NCI-H1048 (cell line): ENCODE measurements around the gene NTNG2.

Source experiments
- DNase-seq: peaks from one replicate; lab custom pipeline; 2025; lab: John Stamatoyannopoulos, UW

Gene NTNG2

DNA sequence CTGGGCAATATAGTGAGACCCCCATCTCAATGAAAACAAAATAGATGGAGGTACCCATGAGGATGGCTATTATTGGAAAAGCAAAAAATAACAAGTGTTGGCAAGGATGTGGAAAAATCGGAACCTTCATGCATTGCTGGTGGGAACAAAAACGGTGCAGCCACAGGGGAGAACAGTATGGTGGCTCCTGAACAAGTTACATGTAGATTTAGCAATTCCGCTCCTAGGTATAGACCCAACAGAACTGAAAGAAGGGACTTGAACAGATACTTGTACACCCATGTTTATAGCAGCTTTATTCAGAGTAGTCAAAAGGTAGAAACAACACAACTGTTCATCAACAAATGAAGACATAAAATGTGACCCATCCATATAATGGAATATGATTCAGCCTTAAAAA, 43.0 kb downstream of the NTNG2 start:
- no peak for DNase-seq

DNA sequence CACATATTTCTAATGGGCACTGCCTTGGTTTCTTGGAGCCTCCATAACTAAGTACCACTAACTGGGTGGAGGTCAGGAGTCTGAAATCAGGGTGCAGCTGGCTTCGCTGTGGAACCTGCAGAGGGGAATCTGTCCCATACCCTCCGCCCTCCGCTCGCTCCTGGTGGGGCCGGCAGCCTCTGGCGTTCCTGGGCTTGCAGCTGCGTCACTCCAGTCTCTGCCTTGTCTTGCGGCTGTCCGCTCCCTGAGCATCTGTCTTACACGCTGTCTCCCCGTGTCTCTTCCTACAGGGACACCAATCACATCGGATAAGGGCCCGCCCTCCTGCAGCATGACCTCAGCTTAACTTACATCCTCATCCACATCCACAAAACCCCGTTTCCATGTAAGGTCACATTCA, 45.4 kb downstream of the NTNG2 start:
- no peak for DNase-seq

DNA sequence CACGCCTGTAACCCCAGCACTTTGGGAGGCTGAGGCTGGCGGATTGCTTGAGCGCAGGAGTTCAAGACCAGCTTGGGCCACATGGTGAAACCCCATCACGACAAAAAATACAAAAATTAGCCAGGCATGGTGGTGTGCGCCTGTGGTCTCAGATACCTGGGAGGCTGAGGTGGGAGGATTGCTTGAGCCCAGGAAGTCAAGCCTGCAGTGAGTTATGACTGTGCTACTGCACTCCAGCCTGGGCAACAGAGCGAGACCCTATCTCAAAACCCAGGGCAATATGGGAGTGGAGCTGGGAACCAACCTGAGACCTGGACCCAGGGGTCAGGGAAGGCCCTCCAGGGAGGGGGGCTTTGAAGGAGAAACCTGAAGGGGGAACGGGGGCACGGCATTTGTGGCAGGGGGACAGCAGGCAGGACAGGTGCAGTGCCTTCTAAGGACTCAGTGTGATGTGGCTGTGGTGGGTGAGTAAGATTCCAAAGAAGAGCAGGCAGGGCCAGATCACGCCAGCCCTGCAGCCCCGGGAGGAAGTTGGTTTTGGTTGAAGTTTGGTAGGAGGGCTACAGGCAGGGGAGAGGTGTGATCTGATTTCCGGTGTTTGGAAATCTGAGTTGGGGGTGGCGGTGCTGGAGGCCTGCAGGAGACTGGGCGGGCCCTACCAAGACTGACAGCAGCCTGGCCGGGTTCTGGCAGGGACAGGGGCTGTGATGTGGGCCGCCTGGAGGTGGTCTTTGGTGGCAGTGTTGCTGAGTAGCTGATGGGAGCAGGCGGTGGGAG, 46.2 kb downstream of the NTNG2 start:
- no peak for DNase-seq

DNA sequence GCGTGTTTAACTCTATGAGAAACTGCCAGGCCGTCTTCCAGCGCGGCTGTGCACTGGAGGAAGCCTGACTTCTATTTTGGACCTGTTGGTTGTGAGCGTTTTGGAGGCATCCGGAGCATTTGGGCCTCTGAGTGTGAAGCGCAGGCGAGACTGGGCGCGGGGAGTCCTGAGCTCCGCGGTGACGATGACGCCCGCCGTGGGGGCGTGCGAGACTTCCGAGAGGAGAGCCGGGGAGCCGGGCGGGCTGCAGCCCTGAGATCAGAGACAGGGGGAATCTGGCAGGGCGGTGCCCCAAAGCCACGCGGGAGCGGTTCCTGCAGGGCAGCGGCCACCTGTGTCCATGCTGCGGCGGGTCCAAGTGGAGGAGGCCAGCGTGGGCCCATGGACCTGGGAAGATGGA, 47.4 kb downstream of the NTNG2 start:
- DNase-seq: no peak

DNA sequence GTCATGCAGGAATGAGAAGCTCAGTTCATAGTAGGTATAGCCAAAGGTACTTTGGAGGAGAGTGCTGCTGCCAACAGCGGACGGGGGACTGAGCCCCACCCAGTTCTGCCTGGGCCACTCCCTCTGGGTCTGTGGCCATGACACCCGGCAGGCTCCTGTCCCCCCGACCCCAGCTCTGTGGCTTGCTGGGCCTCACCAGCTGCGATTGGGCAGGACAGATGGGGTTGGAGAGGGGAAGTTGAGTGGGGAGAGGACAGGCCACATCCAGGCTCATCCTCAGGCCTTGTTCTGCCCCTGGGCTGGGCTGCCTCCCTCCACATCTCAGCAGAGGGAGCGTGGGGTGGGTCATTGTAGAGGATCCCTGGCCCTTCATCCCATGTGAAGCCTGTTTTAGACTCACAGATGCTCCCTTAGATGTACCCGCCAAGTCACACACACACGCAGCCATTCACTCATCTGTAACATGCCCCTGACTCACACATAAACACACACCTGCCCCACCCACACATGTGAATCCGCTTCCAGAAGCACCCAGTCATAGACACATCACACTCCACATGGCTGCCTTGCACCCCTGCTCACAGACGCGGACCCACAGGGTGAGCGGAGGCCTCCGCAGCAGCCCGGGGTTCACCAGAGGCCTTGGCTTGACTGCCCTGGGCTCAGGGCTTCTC, 48.8 kb downstream of the NTNG2 start:
- no peak for DNase-seq

DNA sequence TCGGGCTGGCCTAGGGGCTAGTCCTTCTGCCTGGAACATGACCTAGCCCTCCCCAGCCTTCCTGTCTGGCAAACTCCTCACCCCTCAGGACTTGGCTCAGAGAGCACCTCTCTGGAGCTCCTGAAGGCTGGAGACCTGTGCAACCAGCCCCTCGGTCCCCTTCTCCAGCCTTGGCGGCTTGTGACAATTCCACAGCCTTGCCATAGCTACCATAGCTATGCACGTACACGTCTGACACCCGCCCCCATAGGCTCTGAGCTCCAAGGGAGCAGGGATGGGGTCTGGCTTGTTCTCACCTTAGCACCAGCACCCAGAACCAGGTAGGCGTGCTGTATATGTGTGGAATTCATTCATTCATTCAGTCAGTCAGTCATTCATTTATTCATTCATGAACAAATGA, 49.7 kb downstream of the NTNG2 start:
- no peak for DNase-seq

DNA sequence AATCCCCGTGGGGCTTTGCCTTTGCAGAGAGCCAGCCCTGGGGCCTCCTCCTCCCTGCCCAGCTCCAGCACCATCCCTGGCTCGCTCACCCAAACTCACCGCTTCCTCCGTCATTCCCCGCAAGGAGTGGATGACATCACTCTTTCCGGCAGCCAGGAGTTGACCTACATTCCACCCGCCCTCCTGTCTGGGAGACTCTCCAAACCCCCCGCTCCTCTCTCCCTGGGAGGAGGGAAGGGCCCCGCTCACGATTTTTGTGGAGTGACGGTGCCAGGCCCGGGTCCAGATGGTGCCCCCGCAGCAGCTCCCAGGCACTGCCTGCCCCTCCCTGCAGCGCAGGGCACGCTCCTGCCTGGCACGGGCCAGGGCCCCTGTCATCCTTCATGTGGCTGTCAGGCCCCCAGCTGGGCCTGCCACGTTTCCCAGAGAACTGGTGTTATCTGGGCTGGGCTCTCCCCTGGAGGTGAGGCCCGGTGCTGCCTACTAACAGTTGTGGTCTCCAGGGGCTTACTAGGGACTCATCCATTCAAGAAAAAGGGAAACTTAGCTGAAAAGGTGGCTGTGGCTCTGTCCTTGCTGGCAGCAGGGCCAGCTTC, 52.3 kb downstream of the NTNG2 start:
- DNase-seq: no peak

DNA sequence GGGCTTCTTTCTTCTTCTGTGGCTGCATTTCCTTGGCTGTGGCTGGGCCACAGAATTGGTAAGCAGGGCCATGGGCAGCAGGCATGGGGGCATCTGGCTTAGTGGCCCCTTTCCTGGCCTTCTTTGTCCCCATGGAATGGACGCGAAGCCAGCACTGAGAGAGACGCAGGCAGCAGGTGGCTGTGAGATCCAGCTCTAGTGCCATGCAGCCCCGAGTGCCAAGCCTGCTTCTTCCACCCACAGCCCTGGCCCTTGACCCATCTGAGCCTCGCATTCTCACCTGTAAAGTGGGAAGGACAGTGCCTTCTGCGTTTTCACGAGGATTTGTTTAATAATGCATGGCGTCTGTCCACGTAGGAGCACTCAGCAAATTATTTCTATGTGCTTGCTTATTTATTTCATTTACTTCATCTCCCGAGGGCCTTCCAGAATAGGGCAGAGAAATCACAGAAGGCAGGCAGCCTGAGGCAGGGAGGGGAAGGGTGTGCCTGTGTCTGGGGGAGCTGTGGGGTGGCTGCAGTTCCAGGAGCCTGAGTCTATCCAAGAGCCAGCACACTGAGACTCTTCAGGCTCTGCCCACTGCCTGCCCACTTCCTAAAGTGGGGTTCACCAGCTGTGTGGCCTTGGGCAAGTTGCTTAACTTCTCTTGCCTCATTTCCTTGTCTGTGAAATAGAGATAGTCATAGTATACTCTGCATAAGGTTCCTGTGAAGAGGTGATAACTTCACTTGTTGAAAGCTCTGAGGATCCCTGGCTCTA, 55.2 kb downstream of the NTNG2 start:
- no peak for DNase-seq

DNA sequence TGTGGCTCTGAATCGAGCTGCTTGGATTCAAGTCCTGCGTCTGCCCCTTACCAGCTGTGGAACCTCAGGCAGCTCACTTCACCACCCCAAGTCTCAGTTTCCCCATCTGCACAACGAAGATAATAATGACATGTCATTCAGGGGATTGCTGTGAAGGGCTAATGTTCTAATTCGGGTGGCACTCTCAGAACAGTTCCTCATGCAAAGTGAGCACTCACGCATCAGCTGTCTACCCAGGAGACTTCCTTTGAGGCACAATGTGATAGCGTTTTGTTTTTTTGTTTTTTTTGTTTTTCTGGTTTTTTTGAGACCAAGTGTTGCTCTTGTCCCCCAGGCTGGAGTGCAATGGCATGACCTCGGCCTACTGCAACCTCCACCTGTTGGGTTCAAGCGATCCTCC, 56.4 kb downstream of the NTNG2 start:
- no peak for DNase-seq

DNA sequence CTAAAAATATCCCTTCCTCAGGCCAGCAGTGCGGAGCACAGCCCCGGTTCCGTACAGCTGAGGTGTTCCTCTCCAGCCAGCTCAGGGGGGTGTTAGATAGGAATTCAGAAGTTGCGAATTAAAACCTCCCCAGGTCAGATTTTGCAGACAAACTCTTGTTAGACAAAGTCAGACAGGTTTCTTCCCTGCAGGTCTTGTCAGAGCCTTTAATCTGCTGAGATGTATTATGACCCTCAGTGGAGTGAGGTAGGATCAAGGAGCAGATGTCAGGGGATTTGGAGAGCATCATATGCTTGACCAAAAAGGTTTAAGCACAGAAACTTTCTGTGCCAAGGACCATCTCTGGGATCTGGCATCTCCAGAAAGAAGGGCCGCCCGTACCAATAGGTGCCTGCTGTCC, 60.1 kb downstream of the NTNG2 start:
- DNase-seq: no peak

DNA sequence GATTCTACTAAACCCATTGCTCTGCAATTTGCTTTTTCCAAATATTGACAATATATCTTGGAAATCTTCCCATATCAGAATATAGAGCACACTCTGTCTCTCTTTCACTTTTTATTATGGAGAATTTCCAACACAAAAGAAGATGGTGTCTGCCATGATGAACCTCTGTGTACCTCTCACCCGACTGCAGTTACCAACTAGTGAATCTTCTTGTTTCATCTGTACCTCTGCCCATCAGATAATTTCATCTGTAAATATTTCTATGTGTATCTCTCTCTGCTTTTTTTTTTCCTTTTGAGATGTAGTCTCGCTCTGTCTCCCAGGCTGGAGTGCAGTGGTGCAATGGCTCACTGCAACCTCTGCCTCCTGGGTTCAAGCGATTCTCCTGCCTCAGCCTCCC, 62.8 kb downstream of the NTNG2 start:
- no peak for DNase-seq

DNA sequence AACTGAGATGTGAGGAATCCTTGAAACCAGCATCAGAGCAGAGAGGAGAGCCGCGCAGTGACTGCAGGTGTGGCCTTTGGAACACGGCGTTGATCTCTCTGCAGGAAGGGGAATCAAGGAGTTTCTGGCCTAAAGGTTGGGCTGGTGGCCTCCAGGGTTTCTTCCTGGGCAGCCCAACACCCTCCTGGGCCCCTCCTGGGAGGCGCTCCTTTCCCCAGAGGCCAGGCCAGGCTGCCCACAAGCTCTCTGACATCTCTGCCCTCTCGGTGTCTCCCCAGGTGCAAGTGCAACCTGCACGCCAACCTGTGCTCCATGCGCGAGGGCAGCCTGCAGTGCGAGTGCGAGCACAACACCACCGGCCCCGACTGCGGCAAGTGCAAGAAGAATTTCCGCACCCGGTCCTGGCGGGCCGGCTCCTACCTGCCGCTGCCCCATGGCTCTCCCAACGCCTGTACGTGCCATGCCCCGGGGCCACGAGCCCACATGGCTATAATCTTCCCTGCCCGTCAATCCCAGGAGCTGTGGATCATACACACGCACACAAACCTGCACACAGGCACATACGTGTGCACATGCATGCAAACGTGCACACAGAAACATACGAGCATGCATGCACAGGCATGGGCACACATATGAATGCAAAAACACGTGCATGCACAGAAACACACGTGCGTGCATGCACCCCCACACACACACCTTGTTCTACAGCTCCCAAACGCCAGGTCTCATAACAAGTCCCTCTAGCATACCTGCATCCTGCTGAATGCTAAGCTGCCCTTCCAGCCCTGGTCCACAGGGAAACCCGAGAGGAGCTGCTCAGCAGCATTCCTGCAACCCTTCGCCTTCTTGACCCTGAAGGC, 64.9 kb downstream of the NTNG2 start:
- DNase-seq: no peak

DNA sequence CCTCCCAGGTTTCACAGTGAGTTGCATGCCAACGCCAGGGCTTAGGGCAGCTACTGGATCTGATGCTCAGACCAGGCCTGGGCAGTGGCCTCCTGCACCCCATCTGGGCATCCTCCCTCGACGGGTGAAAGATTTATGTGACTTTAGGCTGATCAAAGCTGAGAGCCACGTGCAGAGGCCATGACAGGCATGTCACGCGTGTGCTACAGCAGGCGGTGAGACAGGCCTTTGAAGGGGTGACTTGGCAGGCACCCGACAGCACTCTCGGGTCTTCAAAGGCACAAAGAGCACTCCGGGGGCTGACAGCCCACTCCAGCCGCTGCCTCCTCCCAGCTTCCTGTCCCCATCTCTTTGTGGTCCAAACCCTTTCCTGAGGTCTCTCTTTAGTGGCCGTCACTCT, 66.2 kb downstream of the NTNG2 start:
- DNase-seq: no peak

DNA sequence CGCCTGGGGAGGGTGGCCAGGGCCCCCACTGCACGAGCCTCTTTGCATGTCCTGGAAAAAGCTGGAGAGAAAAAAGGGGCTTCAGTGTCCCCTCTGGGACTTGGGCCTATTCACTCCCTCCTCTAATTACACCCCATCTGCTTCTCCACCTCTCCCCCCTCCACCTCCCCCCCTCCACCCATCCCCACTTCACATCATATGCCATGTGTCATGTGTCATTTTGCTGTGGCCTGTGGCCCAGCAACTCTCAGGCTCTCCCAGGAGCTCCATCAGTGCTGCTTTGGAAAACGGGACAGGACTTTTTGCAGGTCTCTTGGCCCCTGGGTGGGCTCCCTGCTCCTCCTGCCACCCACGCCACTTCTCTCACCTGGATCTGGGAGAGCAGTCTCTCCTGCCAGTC, 68.7 kb downstream of the NTNG2 start:
- no peak for DNase-seq

DNA sequence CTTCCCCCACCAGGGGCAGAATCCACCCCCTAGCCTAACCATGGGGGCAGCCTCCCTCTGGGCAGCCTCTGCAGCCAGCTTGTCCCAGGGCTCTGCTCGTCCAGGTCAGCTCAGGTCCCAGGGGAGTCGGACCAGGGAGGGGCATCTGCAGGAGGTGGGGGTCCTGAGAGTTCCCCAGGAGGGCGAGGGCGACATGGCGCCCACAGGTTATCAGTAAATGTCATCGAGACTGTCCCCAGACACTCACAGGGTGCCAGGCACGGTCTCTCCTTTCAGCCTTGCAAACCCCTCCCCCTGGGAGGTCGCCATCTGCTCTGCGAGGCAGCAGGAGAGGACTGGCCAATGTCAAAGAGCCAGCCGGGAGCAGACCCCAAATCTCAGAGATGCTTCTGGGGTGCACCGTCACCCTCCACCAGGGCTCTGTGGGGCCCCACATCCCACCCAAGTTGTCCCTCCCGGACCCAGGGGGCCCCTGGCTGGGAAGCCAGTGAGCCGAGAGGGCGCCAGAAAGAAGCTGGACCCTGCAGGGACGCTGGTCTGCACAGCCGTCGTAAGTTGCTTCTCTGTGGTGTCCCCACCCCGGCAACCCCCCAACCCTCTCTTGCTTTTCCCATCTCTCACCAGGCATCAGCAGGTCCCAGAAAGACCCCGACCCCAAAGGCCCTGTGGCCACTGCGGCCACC, 69.3 kb downstream of the NTNG2 start:
- no peak for DNase-seq

DNA sequence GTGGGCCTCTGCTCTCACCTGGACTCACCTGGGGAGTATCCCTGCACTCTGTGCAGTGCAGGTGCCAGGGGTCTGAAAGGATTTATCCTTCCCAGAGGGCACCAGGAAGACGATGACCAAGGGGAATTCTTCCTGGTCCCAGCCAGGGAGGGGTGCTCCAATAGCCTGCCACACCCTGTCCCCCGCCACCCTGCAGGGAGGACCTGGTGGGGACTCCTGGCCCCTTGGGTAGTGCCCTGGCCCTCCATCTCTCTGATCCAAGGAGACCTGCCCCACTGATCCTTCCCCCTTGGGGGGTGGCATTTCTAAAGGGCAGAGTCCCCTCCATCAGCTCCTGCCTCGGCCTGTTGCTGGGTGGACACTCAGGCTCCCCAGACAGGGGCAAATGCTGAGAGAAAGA, 70.7 kb downstream of the NTNG2 start:
- DNase-seq: no peak

DNA sequence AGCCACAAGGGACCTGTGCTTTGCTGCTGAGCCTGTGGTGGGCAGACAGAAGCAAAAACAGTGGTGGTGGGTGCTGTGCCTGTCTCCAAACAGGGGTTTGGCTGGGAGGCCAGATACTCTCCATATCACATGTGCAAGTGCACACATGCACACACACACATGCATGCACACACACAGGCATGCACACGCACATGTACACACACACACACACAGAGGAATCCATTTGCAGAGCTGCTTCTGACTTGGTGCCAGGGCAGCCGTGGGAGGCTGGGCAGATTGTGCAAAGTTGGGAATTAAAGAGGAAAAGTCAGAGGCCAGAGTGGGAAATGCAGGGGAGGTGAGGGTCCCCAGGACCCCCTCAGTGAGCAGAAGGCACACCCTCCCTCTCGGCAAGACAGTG, 71.3 kb downstream of the NTNG2 start:
- DNase-seq: no peak

DNA sequence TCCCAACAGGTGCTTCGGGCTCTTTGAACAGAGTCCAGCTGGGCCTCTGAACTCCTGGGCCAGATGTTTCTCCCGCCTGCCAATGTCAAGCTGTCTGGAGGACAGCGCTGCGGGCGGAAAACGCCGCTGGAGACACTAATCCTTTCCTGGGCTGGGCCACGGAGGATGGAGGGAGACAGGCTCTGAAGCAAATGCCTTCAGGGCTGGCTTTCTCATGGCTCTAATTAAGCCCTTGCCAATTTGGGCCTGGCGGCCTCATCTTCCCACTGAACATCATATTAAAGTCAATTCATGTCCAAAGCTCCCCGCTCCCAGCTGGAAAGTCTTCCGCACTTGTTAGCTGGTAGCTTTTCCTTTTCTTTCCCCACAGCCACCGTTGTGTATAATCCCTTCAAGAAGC, 72.7 kb downstream of the NTNG2 start:
- DNase-seq: no peak

DNA sequence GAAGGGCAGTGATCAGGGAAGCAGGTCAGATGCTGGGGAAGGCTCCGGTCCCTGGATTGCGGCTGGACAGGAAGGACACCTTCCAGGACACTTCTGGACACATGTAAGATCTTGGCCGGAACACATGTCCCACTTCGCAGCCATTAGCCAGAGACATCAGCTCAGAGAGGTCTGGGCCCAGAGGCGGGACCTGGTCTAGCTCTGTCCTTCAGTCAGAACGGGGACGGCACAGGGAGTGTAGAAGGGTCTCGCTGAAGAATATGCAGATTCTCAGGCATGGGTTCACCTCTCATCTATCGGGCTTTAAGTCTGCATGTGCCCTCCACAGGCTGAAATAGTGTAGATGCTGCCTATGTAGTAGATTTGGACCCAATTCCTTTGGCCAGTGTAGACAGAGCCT, 73.3 kb downstream of the NTNG2 start:
- DNase-seq: no peak

DNA sequence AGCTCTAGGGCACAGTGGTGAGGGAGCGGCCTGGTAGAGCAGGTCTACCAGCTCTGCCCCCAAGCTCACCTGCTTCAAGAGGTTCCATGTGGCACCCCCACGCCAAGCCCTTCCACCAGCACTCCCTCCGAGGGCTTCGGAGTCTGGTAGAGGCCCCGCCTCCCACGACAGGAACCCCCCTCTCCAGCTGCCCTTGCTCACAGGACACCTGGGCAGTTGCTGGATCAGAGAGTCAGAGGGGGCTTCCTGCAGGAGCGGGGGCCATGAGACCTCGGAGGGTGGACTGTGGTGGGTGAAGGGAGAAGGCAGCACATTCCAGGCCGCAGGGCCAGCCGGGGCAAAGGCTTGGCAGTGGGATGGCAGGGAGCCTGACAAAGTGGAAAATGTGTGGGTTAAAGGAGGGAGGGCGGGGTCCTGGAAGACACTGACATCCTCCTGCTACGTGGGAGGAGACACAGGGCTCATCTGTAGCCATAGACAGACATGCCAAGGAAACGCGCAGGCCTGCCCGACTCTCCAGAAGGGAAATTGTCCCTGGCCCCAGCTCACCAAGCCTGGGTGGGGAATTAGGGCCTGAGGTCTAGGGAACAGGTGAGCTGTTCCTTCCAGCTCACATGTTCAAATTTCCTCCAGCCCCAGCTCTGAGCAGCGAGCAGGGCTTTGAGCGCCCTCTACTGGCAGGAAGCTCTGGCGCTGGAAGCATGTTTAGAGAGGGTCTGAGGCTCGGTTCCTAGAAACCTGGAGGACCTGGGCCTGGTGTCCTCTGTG, 74.2 kb downstream of the NTNG2 start:
- peak; percentile 55 for DNase-seq
